ENCODE data around the gene MNX1. TPM values are rescaled to one million over a fixed set of nuclear protein-coding genes. Genes with fewer than 3 reads are reported as not detected.

Gene MNX1
- total and polyA plus RNA-seq, 2 of the 4 experiments (the other 2 are of a cell fraction): not detected

DNA sequence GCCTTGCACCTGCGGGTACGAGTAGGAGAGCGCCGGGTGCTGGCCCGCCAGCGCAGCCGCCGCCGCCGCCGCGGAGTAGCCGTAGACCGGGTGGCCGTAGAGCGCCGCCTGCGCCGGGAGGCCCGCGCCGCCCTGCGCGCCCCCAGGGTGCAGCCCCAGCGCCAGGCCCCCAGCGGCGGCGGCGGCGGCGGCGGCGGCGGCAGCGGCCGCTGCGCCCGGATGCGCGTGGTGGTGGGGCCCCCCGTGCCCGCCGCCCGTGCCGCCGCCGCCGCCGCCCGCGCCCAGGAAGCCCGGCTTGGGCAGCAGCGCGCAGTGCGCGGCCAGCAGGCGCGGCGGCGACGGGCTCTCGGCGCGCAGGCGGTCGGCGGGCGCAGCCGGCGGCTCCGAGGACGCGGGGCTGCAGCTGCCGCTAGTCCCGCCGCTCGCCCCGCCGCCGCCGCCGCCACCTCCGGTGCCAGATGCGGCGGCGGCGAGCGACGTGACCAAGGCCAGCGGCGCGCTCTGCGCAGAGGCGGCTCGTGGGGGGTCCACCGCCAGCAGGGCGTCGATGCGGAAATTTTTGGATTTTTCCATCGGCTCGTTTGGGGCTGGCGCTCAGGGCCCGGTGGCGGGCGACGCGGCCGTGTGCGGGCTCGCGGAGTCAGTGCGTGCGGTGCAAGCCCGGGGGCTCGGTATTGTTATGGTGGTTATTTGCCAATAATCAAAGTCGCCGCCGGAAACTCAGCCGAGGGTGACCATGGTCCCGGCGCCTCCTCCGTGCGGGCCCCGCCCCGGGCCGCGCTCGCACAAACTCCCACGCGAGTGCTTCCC, 480 bp downstream of the MNX1 start:
- BruUV-seq (replicated peaks): no TSS peak
- Histone ChIP-seq H3K18ac (ENCODE audit: low read depth, low read length) (no peak overlapping the region), H3K9ac (ENCODE audit: low read depth, low read length) (no peak overlapping the region), H3K9me3 (ENCODE audit: control insufficient read depth, insufficient read depth, low read length) (no peaks in the 10 kb centered on the region), H2BK5ac (ENCODE audit: low read depth, low read length, poor library complexity, severe bottlenecking) (no peak overlapping the region), H4K8ac (ENCODE audit: low read depth in 2 of 2, low read length in 2 of 2) (no peak overlapping the region), H3K79me1 (ENCODE audit: low read depth in 1 of 2, low read length in 2 of 2) (no peaks in the 10 kb centered on the region), H4K20me1 (ENCODE audit: insufficient read depth, low read length) (no peaks in the 10 kb centered on the region; the same call in 1 of the 2 replicates), H4K5ac (ENCODE audit: low read depth, low read length) (no peak overlapping the region), H3K4me3 (ENCODE audit: insufficient read depth, low read depth, low read length) (peak overlapping the region; percentile 31; the same call in 1 of the 2 replicates), H2BK120ac (ENCODE audit: low read depth, low read length) (no peak overlapping the region), H3K56ac (ENCODE audit: extremely low read depth, insufficient read depth, low read length) (no peak overlapping the region), H4K91ac (ENCODE audit: insufficient read depth, low read depth, low read length) (no peak overlapping the region), H3K14ac (replicated peaks; ENCODE audit: low read depth, low read length) (no peak overlapping the region), H2AK9ac (replicated peaks; ENCODE audit: low read depth, low read length, poor library complexity) (no peak overlapping the region), H3K27me3 (ENCODE audit: control insufficient read depth, insufficient read depth, low read length) (peaks cover 93% of the 10 kb centered on the region), H2BK20ac (ENCODE audit: low read depth, low read length) (no peak overlapping the region), H3K4me1 (ENCODE audit: control insufficient read depth, insufficient read depth, low read length) (no peaks in the 10 kb centered on the region), H2AK5ac (ENCODE audit: low read depth, low read length) (no peak overlapping the region), H3K9me1 (ENCODE audit: insufficient read depth, low read length) (no peaks in the 10 kb centered on the region), H3K23ac (ENCODE audit: low read depth, low read length) (no peak overlapping the region), H3K4ac (ENCODE audit: low read depth, low read length) (no peak overlapping the region), H3K36me3 (ENCODE audit: control insufficient read depth, insufficient read depth, low read length) (no peaks in the 10 kb centered on the region), H2BK15ac (ENCODE audit: low read depth, low read length) (no peak overlapping the region), H3K4me2 (ENCODE audit: low read depth, low read length) (no peak overlapping the region; the same call in 1 of the 2 replicates), H2AFZ (replicated peaks; ENCODE audit: low read length, poor library complexity) (peak overlapping the region; percentile 21), H3K27ac (ENCODE audit: insufficient read depth, low read length) (no peak overlapping the region)
- 0 out of 2 replicates have a peak, but pooled peaks have one; percentile 15 for ATAC-seq (ENCODE audit: low read depth)
- intact Hi-C loops (cut with micrococcal nuclease): no loop called here
- dilution Hi-C loops (cut with HindIII; ENCODE audit: low sequenced_read_pairs, unreplicated experiment): no loop called here
- in situ Hi-C loops (cut with MboI; ENCODE audit: low sequenced_read_pairs): no loop called here
- ChIA-PET CTCF (no interaction called here), POLR2A (ENCODE audit: unreplicated experiment) (no interaction called here)
- TF ChIP-seq POLR2A (IDR thresholded peaks at IDR 0.05; ENCODE audit: low read depth, low read length) (no peak), MAFK (IDR thresholded peaks at IDR 0.05; ENCODE audit: low read depth, low read length) (no peak), MAZ (IDR thresholded peaks at IDR 0.05; ENCODE audit: borderline replicate concordance, low read depth, low read length) (no peak), RCOR1 (IDR thresholded peaks at IDR 0.05; ENCODE audit: insufficient replicate concordance, low read length) (no peak), FOS (IDR thresholded peaks at IDR 0.05; ENCODE audit: low read depth, low read length) (no peak), MXI1 (IDR thresholded peaks at IDR 0.05; ENCODE audit: borderline replicate concordance, low read depth, low read length) (no peak)
- TF ChIP-seq, protein P1, sequence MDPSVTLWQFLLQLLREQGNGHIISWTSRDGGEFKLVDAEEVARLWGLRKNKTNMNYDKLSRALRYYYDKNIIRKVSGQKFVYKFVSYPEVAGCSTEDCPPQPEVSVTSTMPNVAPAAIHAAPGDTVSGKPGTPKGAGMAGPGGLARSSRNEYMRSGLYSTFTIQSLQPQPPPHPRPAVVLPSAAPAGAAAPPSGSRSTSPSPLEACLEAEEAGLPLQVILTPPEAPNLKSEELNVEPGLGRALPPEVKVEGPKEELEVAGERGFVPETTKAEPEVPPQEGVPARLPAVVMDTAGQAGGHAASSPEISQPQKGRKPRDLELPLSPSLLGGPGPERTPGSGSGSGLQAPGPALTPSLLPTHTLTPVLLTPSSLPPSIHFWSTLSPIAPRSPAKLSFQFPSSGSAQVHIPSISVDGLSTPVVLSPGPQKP (IDR thresholded peaks at IDR 0.05; ENCODE audit: borderline replicate concordance, low read depth, low read length): no peak
- WGBS, 2 experiments (ENCODE audit: extremely low coverage in 2 of 2, insufficient read length in 1 of 2): 1% methylated on average over 56 of the region's 130 CpGs; no CpG with 5 or more reads in 1 of the 2 experiments
- no peak for DNase-seq

All from IMR-90 (cell line).